CD1c-positive myeloid dendritic cell (primary cell): Measurements from ENCODE around the gene SPDYE8.
"Not testable (repeated sequence)": the region's sequence is repeated elsewhere in the genome, so short reads cannot be mapped to it uniquely, and the experiment has no call there.

Source experiments
- DNase-seq: peaks from one replicate; pipeline ENCODE4 v3.0.0-alpha.2; 2016; ENCODE audit errors: extremely low spot score

SPDYE8 gene

DNA sequence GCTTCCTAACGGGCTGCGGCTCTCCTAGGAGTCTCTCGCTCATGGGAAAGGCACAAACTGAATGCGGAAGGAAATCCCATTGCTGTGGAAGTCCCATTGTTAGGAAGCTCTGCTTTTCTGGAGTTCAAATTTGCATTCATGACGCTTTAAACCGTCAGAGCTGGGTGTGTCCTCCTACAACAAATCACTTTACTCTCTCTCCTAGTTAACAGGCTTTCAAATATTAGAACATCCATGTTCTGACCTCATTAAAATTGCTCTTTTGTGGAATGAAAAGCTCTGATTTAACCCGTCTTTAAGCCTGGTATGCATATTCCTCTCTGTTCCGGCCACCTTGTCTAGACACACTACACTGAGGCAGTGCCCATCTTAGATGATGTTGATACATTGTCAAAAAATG, at the start of gene SPDYE8:
TSS of gene SPDYE8 (minus strand) at position 101 of the 400 bp plus-strand sequence. CDS start 1,800 bp downstream, outside the sequence.
- not testable (repeated sequence) for DNase-seq

- DNase-seq: not testable (repeated sequence)
These were observed 28.2 kb upstream of the SPDYE8 start, which contains the start of gene SPDYE11 for GRCh38 chr7:73057811-73058210. TSS of gene SPDYE11 (minus strand) at chr7:73057911. CDS start at chr7:73056111, 1,800 bp downstream.

GRCh38 chr7:73006491-73006890, 23.1 kb downstream of the SPDYE8 start:
- DNase-seq: not testable (repeated sequence)

GRCh38 chr7:73005693-73006447, 23.7 kb downstream of the SPDYE8 start:
- DNase-seq: peak; percentile 81

GRCh38 chr7:73005356-73005692, 24.2 kb downstream of the SPDYE8 start:
- DNase-seq: not testable (repeated sequence)

DNA sequence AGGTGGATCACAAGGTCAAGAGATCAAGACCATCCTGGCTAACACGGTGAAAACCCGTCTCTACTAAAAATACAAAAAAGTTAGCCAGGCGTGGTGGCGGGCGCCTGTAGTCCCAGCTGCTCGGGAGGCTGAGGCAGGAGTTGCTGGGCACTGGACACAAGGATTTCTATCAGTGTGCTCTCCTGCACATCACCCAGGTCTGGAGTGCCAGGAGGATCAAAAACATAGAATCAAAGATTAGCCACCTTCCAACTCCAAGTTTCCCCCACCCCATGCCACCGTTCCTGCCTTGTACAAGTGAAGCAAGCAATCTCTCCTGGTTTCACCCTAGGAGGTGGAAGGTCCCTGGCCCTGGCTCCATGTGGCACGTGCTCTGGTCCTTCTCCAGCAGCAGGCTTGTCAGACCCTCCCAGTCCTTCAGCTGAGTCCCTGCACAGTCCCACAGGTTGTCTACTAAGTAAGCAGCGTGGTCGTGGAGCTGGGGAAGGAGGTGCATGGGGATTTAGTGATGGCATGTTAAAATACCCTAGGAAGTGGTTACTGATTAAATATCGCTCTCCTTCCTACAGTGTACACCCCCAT, 31.6 kb downstream of the SPDYE8 start:
- not testable (repeated sequence) for DNase-seq

DNA sequence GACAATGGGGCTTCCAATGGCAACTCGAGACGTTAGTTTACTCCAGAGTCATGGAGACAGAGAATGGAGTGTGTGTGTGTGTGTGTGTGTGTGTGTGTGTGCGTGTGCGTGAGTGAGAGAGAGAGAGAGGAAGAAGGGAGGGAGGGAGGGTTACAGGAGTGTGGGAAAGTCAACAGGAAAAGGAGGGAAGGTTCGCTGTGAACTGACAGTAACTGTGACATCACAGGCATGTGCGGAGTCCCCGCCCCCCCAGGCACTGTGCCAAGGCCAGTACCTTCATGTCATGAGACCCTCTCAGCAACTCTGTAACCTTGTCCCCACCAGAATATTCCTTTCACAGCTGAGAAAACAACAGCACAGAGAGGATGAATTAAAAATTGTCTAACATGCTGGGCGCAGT, 32.1 kb downstream of the SPDYE8 start:
- not testable (repeated sequence) for DNase-seq

GRCh38 chr7:72995484-72995883, 34.1 kb downstream of the SPDYE8 start:
- not testable (repeated sequence) for DNase-seq

DNA sequence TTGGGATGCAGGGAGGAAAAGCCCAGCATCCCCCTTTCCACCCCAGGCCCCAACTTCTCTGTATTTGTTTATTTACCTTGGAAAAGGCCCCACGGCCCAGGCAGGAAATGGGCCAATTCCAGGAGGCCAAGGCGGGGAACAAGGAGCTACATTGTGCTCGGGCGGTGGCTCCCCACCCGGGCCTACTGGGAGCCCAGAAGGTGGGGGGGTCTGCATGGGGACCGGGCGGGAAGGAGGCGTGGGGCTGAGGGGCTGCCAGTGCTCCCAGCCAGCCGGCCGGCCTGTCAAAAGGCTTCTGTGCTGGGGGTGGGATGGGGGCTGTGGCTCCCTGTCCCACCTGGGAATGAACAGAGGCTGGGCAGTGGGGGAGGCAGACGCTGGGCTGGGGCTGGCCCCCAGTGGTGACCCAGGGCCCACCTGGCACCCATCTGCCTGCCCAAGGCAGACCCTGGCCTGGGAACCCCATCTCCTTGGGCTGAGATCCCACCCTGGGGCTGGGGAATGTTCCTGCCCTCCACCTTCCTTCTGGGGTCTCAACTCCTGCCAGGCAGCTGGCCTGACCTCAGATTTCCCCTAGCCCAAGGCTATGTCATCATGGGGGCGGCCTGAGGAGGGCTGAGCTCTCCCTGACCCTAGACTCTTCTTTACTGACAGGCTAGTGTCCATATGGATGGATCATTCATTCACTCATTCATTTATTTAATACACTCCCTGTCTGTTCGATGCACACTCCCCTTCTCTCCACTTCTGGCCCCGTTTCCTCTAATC, 39.2 kb downstream of the SPDYE8 start:
- not testable (repeated sequence) for DNase-seq

- not testable (repeated sequence) for DNase-seq
These were observed 47.5 kb downstream of the SPDYE8 start for GRCh38 chr7:72982084-72982483.

DNA sequence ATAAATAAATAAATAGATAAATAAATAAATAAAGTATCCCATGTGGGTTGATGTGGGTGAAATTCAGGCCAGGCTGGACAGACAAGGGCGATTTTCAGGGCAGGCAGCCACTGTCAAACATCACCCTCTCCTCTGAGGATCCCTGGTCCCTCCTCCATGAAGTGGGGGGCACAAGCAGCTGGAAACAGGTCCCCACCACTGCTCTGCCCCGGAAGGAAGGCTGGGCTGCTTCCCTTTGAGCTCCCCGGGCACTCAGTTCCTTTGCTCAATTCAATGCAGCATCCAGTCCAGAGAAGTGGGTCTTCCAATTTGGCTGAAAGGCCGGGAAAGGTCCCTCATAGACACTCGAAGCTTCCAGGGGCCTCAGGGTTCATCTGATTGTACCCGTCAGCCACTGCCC, 49.2 kb downstream of the SPDYE8 start:
- not testable (repeated sequence) for DNase-seq

GRCh38 chr7:72976434-72976833, 53.1 kb downstream of the SPDYE8 start:
- DNase-seq: not testable (repeated sequence)

DNA sequence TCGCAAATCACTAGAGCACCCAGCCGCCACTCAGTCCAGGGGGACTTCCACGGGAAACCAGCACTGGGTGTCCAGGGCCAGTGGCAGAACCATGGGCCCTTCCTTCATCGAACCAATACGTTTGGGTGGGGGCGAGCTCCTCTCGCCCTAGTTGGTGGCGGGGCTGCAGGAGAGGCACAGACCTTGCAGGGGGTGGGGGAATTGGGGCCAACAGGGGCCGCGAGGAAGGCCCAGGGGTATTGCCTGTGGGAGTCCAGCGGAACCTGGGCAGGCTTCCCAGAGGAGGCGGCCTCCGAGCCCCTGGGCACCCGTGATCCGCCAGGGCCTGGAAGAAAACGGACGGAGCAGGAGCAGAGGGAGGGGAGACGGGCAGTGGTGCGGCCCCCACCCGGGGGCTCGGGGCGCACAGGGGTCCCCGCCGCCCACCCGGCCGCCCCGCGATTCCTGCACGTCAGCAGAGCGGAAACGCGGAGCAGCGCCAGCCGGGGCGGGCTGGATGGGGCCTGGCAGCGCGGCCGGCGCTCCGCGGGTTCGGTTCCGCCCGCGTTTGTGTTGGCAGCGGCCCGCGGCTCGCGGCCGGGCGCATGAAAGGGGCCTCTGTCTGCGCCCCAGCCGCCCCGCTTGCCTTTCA, 53.8 kb downstream of the SPDYE8 start:
- DNase-seq: not testable (repeated sequence)

- DNase-seq: not testable (repeated sequence)
These were observed 54.8 kb downstream of the SPDYE8 start for GRCh38 chr7:72974781-72975180.

GRCh38 chr7:72971505-72971904, 58.1 kb downstream of the SPDYE8 start:
- DNase-seq: not testable (repeated sequence)
